Parathyroid adenoma (tissue), 2 donors: ENCODE measurements around the gene ADARB2.

ENCODE experiments used
- H2AFZ ChIP-seq: fragments of 300-600 bp; sonication (generic); one replicate; pipeline ENCODE4 v1.7.0; 2017; ENCODE audit warnings: antibody characterized with exemption, mild to moderate bottlenecking
- H3K27ac ChIP-seq: fragments of 300-600 bp; sonication (generic); one replicate; pipeline ENCODE4 v1.7.0; 2017
- H3K27me3 ChIP-seq: fragments of 300-600 bp; sonication (generic); one replicate; pipeline ENCODE4 v1.7.0; 2017; ENCODE audit warnings: low read length; ENCODE audit not compliant: control insufficient read depth, insufficient read depth
- H3K36me3 ChIP-seq: fragments of 300-600 bp; sonication (generic); one replicate; pipeline ENCODE4 v1.7.0; 2017; ENCODE audit warnings: low read length; ENCODE audit not compliant: control insufficient read depth, insufficient read depth
- H3K4me1 ChIP-seq: fragments of 300-600 bp; sonication (generic); one replicate; pipeline ENCODE4 v1.7.0; 2017; ENCODE audit warnings: control low read depth
- H3K4me2 ChIP-seq: fragments of 300-600 bp; sonication (generic); one replicate; pipeline ENCODE4 v1.7.0; 2017; ENCODE audit warnings: low read length
- H3K4me3 ChIP-seq: fragments of 300-600 bp; sonication (generic); one replicate; pipeline ENCODE4 v1.7.0; 2017; ENCODE audit warnings: low read depth, low read length
- H3K79me2 ChIP-seq: fragments of 300-600 bp; sonication (generic); one replicate; pipeline ENCODE4 v1.7.0; 2017; ENCODE audit warnings: control low read depth
- H3K9ac ChIP-seq: fragments of 300-600 bp; sonication (generic); one replicate; pipeline ENCODE4 v1.7.0; 2017; ENCODE audit warnings: mild to moderate bottlenecking
- H3K9me3 ChIP-seq: fragments of 300-600 bp; sonication (generic); one replicate; pipeline ENCODE4 v1.7.0; 2017; ENCODE audit warnings: low read length; ENCODE audit not compliant: control insufficient read depth
- CTCF ChIP-seq: fragments of 300-600 bp; sonication (generic); IDR thresholded peaks from one replicate; pipeline ENCODE4 v1.7.0; 2017; ENCODE audit warnings: antibody characterized with exemption, mild to moderate bottlenecking
- donor health status: primary hyperparathyroidism.

ADARB2 gene

DNA sequence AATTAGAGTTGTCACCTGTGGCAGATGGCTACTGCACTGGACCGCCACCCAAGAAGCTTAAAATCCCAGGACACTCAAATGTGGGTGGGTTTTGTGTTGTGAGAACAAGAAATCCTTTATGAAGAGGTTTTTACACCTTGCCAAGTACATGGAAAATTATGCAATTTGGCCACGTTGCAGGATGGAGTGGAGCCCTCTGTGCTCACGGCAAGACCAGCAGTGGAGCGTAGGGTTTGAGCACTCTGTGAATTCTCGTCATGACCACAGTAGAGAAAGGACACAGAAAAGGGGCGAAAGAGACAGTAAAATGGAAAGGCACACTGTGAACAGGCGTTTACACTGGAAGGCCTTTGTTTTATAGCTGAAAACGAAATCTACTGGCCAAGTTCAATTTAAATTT is 222.6 kb downstream of the ADARB2 start:
- Histone ChIP-seq H3K9me3 (no peaks in the 10 kb centered on the region), H3K27me3 (no peaks in the 10 kb centered on the region), H3K4me3 (no peak overlapping the region), H2AFZ (no peak overlapping the region), H3K36me3 (no peaks in the 10 kb centered on the region), H3K4me1 (no peaks in the 10 kb centered on the region), H3K27ac (no peak overlapping the region), H3K9ac (no peak overlapping the region), H3K4me2 (no peak overlapping the region), H3K79me2 (no peaks in the 10 kb centered on the region)
- TF ChIP-seq CTCF, result no peak

- Histone ChIP-seq H3K79me2 (no peaks in the 10 kb centered on the region), H3K27me3 (no peaks in the 10 kb centered on the region), H2AFZ (no peak overlapping the region), H3K36me3 (no peaks in the 10 kb centered on the region), H3K4me1 (no peaks in the 10 kb centered on the region), H3K9me3 (no peaks in the 10 kb centered on the region), H3K4me2 (no peak overlapping the region), H3K27ac (no peak overlapping the region), H3K9ac (no peak overlapping the region), H3K4me3 (no peak overlapping the region)
- TF ChIP-seq CTCF, result no peak
These were observed 224.1 kb downstream of the ADARB2 start for GRCh38 chr10:1513221-1513620.

- TF ChIP-seq CTCF, result no peak
- Histone ChIP-seq H3K4me1 (no peaks in the 10 kb centered on the region), H3K9me3 (no peaks in the 10 kb centered on the region), H3K4me3 (no peak overlapping the region), H3K79me2 (no peaks in the 10 kb centered on the region), H2AFZ (no peak overlapping the region), H3K36me3 (no peaks in the 10 kb centered on the region), H3K27ac (no peak overlapping the region), H3K27me3 (no peaks in the 10 kb centered on the region), H3K4me2 (no peak overlapping the region), H3K9ac (no peak overlapping the region)
These were observed 228.3 kb downstream of the ADARB2 start for GRCh38 chr10:1509011-1509530.

- Histone ChIP-seq H3K4me3 (no peak overlapping the region), H3K27ac (no peak overlapping the region), H3K9me3 (no peaks in the 10 kb centered on the region), H3K9ac (no peak overlapping the region), H3K79me2 (no peaks in the 10 kb centered on the region), H3K4me1 (no peaks in the 10 kb centered on the region), H3K36me3 (no peaks in the 10 kb centered on the region), H3K27me3 (no peaks in the 10 kb centered on the region), H2AFZ (no peak overlapping the region), H3K4me2 (no peak overlapping the region)
- no peak for TF ChIP-seq CTCF
These were observed 229.2 kb downstream of the ADARB2 start for GRCh38 chr10:1508096-1508495.

DNA sequence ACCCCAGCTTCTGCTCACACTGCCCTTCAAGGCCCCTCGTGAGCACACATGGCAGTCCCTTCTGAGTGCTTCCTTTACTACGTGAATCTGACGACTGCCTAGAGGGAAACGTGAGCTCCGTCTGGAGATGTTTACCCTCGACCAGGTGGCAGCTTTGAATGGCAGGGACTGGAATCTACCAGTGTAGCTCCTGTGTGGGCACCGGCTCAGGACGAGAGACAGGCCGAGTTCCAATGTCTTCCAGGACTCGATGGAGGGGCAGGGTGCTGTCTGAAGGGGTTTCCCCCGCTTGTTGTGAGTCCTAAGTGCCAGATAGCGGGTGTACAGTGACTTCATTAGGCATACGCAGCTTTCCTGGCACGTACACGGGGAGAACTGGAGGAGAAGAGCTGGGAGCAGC is 229.9 kb downstream of the ADARB2 start:
- no peak overlapping the region for H3K4me3 ChIP-seq
- no peak overlapping the region for H3K9ac ChIP-seq
- H3K36me3 ChIP-seq, result no peaks in the 10 kb centered on the region
- H3K27me3 ChIP-seq, result no peaks in the 10 kb centered on the region
- H3K27ac ChIP-seq, result no peak overlapping the region
- no peaks in the 10 kb centered on the region for H3K79me2 ChIP-seq
- no peaks in the 10 kb centered on the region for H3K9me3 ChIP-seq
- no peak overlapping the region for H3K4me2 ChIP-seq
- TF ChIP-seq CTCF, result no peak
- H2AFZ ChIP-seq, result no peak overlapping the region
- H3K4me1 ChIP-seq, result no peaks in the 10 kb centered on the region
